Germinal center (tissue), 1 donor: ENCODE results near the gene NSUN6.
A peak's percentile ranks its signal among the peaks of the same experiment; 100 is the strongest.

ENCODE experiments used
- DNase-seq: peaks from one replicate; pipeline ENCODE4 v3.0.0; 2012; ENCODE audit warnings: mixed read lengths, low spot score

Gene NSUN6

GRCh38 chr10:18651324-18652007 lies at the start of gene NSUN6:
Gene NSUN6, minus strand, starts transcription at chr10:18651587. Its CDS starts 384 bp downstream, at chr10:18651203.
- DNase-seq = peak; percentile 87

- DNase-seq = no peak
Observed at GRCh38 chr10:18699849-18700840, 48.8 kb upstream of the NSUN6 start.

GRCh38 chr10:18690541-18690940 lies 39.2 kb upstream of the NSUN6 start:
- no peak for DNase-seq

GRCh38 chr10:18689498-18689897 lies 38.1 kb upstream of the NSUN6 start:
- no peak for DNase-seq

- no peak for DNase-seq
Observed at GRCh38 chr10:18687706-18688105, 36.3 kb upstream of the NSUN6 start.

- DNase-seq = no peak
Observed at GRCh38 chr10:18687195-18687594, 35.8 kb upstream of the NSUN6 start.

GRCh38 chr10:18685555-18685954 lies 34.2 kb upstream of the NSUN6 start:
- DNase-seq = no peak

- no peak for DNase-seq
Observed at GRCh38 chr10:18684953-18685352, 33.6 kb upstream of the NSUN6 start.

- no peak for DNase-seq
Observed at GRCh38 chr10:18684416-18684815, 33.0 kb upstream of the NSUN6 start.

GRCh38 chr10:18683427-18683826 lies 32.0 kb upstream of the NSUN6 start:
- no peak for DNase-seq

GRCh38 chr10:18681971-18682411 lies 30.6 kb upstream of the NSUN6 start:
- no peak for DNase-seq

- no peak for DNase-seq
Observed at GRCh38 chr10:18681366-18681765, 30.0 kb upstream of the NSUN6 start.

GRCh38 chr10:18680754-18681153 lies 29.4 kb upstream of the NSUN6 start:
- DNase-seq = no peak

- DNase-seq = no peak
Observed at GRCh38 chr10:18675086-18675801, 23.9 kb upstream of the NSUN6 start.

- no peak for DNase-seq
Observed at GRCh38 chr10:18668026-18668425, 16.6 kb upstream of the NSUN6 start.

- no peak for DNase-seq
Observed at GRCh38 chr10:18666810-18667209, 15.4 kb upstream of the NSUN6 start.

GRCh38 chr10:18665815-18666558 lies 14.6 kb upstream of the NSUN6 start:
- no peak for DNase-seq

- DNase-seq = no peak
Observed at GRCh38 chr10:18664841-18665478, 13.6 kb upstream of the NSUN6 start.

- DNase-seq = no peak
Observed at GRCh38 chr10:18660816-18661431, 9.5 kb upstream of the NSUN6 start.

GRCh38 chr10:18659819-18660535 lies 8.6 kb upstream of the NSUN6 start:
- DNase-seq = no peak
